ENCODE data around the gene PPM1D.

DNA sequence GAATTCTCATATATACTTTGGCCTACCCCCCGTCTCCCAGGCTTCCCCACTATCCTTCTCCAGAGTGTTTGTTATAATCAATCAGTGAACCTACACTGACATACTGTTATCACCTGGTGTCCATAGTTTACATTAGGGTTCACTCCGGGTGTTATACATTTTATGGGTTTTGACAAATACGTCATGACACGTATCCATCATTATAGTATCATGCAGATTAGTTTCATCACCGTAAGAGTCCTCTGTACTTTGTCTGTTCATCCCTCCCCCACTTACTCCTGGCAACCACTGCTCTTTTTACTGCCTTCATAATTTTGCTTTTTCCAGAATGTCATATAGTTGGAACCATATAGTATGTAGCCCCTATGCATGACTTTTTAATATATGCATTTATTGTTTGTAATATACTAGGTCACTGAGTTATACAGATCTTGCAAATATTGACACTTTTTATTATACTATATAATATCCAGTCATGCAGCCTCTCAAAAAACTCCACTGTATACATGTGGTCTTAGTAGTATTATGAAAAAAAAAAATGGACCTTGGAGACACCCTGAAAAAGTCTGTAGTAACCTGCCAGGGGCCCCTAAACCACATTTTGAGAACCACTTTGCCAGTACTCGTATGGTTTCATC is 28.4 kb downstream of the PPM1D start:
- TF ChIP-seq CTCF (IDR thresholded peaks at IDR 0.05) (no peak), ZFX (IDR thresholded peaks at IDR 0.05; ENCODE audit: borderline replicate concordance) (no peak)

Data from 22Rv1 (cell line).